Lower lobe of right lung (tissue), 2 donors: ENCODE measurements around the gene PLK5. TPM values are rescaled to one million over a fixed set of nuclear protein-coding genes. Genes with fewer than 3 reads are reported as not detected.

ENCODE experiments used
- ATAC-seq, 2 donors: fragments of 200-7000 bp; cut with Tn5 transposase; one replicate each; pipeline ENCODE4 v1.9.1; 2020 to 2022; ENCODE audit warnings: mild to moderate bottlenecking in 2 of 2, moderate library complexity in 2 of 2
- DNase-seq: peaks from one replicate; pipeline ENCODE4 v3.0.0-alpha.2; 2020
- H3K27ac ChIP-seq: fragments of 200-600 bp; one replicate; pipeline ENCODE4 v1.8.0; 2022
- H3K27me3 ChIP-seq: fragments of 200-600 bp; one replicate; pipeline ENCODE4 v1.8.0; 2022; ENCODE audit warnings: low read depth
- H3K36me3 ChIP-seq: fragments of 200-600 bp; one replicate; pipeline ENCODE4 v1.8.0; 2022; ENCODE audit warnings: mild to moderate bottlenecking
- H3K4me1 ChIP-seq: fragments of 200-600 bp; one replicate; pipeline ENCODE4 v1.8.0; 2022
- H3K4me3 ChIP-seq: fragments of 200-600 bp; one replicate; pipeline ENCODE4 v1.8.0; 2022; ENCODE audit warnings: mild to moderate bottlenecking
- H3K9me3 ChIP-seq: fragments of 200-600 bp; one replicate; pipeline ENCODE4 v1.8.0; 2022
- intact Hi-C: fragments of 100-400 bp; cut with DNase I; formaldehyde crosslinking; loops from one replicate; pipeline ENCODE4 v1.11.0; 2022
- total RNA-seq: library from RNA; stranded (reverse); fragmentation: NEBNext Ultra II Directional; extraction: Animal tissue kit (Norgen Biotek cat#: 25700); gene quantifications from one replicate; pipeline ENCODE4 v1.2.1, GENCODE V29; 2021
- TF ChIP-seq, protein P1 (sequence below): fragments of 200-600 bp; IDR thresholded peaks from one replicate; pipeline ENCODE4 v1.8.0; 2022; ENCODE audit warnings: antibody characterized with exemption, mild to moderate bottlenecking
- donor health status: DM: no; HTN: yes; CAD: no; lungs with severe emphysema.

PLK5 gene
- total RNA-seq, 1 donor from 2014 or later, result not detected

DNA sequence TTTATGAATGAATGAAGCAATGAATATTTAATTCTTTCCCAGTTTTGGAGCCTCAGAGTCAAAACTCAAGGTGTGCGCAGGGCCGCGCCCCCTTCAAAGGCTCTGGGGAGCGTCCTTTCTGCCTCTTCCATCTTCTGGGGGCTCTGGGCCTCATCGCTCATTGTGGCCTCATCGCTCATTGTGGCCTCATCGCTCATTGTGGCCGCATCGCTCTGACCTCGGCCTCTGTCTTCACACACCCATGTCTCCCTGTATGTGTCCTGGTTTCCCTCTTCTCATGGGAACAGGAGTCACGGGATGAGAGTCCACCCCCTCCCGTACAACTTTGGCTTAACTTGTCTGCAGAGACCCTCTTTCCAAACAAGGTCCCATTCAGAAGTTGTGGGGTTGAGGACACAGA lies 47.5 kb downstream of the PLK5 start:
- intact Hi-C loops, result no loop called here
- no peak overlapping the region for H3K4me3 ChIP-seq
- H3K9me3 ChIP-seq, result no peaks in the 10 kb centered on the region
- DNase-seq (no peak), ATAC-seq (no peak)
- TF ChIP-seq, protein P1, sequence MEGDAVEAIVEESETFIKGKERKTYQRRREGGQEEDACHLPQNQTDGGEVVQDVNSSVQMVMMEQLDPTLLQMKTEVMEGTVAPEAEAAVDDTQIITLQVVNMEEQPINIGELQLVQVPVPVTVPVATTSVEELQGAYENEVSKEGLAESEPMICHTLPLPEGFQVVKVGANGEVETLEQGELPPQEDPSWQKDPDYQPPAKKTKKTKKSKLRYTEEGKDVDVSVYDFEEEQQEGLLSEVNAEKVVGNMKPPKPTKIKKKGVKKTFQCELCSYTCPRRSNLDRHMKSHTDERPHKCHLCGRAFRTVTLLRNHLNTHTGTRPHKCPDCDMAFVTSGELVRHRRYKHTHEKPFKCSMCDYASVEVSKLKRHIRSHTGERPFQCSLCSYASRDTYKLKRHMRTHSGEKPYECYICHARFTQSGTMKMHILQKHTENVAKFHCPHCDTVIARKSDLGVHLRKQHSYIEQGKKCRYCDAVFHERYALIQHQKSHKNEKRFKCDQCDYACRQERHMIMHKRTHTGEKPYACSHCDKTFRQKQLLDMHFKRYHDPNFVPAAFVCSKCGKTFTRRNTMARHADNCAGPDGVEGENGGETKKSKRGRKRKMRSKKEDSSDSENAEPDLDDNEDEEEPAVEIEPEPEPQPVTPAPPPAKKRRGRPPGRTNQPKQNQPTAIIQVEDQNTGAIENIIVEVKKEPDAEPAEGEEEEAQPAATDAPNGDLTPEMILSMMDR, result no peak
- no peak overlapping the region for H3K27ac ChIP-seq
- H3K27me3 ChIP-seq, result no peaks in the 10 kb centered on the region
- H3K36me3 ChIP-seq, result peaks cover under 1% of the 10 kb centered on the region
- peaks cover 4% of the 10 kb centered on the region for H3K4me1 ChIP-seq

DNA sequence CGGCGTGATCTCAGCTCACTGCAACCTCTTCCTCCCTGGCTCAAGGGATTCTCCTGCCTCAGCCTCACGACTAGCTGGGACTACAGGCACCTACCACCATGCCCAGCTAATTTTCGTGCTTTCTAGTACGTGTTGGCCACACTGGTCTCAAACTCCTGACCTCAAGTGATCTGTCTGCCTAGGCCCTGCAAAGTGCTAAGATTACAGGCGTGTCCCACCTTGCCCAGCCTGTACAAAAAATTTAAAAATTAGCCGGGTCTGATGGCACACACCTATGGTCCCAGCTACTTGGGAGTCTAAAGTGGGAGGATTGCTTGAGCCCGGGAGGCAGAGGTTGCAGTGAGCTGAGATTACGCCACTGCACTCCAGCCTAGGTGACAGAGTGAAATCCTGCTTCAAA lies 48.9 kb downstream of the PLK5 start:
- TF ChIP-seq, protein P1, result no peak
- Histone ChIP-seq H3K4me3 (no peak overlapping the region), H3K27me3 (no peaks in the 10 kb centered on the region), H3K36me3 (peaks cover 15% of the 10 kb centered on the region), H3K27ac (no peak overlapping the region), H3K9me3 (no peaks in the 10 kb centered on the region), H3K4me1 (peaks cover 4% of the 10 kb centered on the region)
- no peak for DNase-seq
- intact Hi-C loops, result no loop called here
- ATAC-seq, result no peak

DNA sequence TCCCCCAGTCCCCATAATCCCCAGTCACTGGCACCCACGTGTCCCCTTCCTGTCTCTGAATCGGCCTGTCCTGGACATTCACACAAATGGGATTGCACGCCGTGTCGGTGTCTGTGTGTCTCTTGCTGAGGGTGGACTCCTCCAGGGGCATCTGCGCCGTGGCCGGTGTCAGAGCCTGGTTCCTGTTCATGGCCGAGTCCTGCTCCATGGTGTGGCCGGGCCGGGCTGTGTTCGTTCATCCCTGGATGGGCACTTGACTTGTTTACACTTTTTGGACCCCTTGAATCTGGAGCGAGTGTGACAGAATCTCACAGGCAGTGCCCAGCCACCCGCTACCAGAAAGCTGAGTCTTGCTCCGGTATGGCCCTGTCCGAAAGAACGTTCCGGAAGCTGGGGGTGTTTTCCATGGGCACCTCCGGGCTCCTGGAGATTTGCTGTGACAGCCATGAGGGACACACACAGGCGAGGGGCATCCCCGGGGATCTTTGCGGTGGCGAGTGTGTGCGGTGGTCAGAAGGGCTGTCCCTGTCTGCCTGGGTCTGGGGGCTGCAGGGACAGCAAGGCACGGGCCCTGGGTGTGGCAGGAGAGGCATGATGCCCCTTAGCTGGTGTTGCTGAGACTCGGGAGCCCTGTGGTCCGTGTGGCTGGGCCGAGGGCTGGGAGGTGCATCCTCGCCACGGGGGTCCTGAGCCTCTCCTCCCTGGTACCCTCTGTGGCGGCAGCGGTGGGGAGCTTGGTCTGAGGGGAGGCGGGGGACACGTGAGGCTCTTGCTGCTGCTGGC lies 50.7 kb downstream of the PLK5 start:
- TF ChIP-seq, protein P1, result no peak
- intact Hi-C loops, result no loop called here
- Histone ChIP-seq H3K4me1 (no peaks in the 10 kb centered on the region), H3K9me3 (no peaks in the 10 kb centered on the region), H3K36me3 (peaks cover 28% of the 10 kb centered on the region), H3K27ac (no peak overlapping the region), H3K4me3 (no peak overlapping the region), H3K27me3 (no peaks in the 10 kb centered on the region)
- ATAC-seq (no peak), DNase-seq (no peak)

DNA sequence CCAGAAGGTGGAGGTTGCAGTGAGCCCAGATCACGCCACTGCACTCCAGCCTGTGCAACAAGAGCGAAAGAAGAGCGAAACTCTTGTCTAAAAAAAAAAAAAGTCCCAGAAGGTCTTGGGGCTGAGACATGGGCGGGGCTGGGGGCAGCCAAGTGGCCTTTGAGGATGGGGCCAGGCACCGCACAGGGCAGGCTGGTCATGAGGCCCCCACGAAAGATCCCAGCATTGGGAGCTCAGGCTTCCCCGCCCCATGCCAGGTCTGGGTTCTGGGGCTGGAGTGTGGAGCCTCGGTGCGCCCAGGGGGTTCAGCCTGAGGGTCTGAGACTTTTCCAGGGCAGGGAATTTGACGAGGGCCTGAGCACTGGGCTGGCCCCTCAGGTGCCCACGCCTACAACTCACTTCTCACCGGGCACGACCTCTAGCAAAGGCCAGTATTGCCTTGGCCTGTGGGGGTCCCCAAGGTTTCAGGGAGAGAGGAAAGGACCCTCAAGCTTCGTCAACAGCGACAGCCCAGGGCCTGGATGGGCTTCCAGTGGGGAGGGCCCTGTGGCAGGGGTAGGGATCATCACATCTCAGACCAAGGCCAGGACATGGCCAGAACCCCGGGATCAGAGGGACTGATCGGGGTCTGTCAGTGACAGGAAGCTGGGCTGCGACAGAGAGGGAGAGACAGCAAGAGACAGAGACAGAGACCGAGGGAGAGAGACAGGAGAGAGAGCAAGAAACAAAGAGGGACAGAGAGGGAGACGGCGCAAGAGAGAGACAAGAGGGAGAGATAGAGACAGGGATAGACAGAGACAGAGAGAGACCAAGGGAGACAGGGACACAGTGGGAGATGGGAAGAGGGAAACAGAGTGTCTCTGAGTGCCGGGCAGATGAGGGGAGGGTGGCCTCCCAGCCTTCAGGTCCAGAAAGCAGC lies 51.7 kb downstream of the PLK5 start:
- intact Hi-C loops, result no loop called here
- peaks cover 38% of the 10 kb centered on the region for H3K36me3 ChIP-seq
- ATAC-seq, result no peak
- DNase-seq, result no peak
- no peak overlapping the region for H3K27ac ChIP-seq
- TF ChIP-seq, protein P1, result no peak
- H3K4me3 ChIP-seq, result no peak overlapping the region
- no peaks in the 10 kb centered on the region for H3K9me3 ChIP-seq
- H3K27me3 ChIP-seq, result no peaks in the 10 kb centered on the region
- no peaks in the 10 kb centered on the region for H3K4me1 ChIP-seq

DNA sequence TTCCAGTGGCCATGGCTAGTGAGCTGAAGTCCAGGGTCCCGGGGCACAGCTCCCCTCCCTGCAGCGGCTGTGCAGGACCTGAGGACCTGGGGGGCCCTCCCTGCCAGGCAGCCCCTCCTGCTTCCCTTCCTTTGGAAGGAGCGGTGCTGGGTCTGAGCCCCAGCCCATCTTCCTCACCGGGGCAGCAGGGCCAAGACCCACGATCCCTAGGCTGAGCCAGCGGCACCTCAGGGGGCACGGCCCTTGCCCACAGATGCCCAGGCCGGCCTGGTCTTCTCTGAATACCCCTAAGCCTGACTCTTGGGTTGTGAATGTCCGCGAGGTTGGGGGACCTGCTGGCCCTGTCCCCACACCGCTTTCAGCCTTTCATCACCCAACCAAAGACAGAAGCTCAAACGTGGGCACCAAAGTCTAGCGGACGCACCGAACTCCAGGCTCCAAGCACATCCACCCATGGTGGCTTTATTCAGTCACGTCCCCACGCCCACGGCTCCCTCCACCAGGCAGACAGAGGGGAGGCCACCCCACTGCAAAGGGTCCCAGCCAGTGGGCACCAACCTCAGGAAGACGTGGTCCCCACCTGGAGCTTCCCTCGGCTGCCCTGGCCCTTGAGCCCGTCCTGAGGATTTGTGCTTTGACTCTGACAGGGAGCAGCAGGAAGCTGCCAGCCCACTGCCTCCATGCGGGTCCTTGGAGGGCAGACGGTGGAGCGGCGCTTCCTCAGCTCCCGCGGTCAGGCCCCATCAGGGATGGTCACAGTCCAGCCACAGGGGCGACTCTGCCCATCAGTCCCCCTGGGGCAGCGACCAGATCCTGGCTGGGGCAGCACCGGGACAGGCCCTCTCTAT lies 52.6 kb downstream of the PLK5 start:
- no peak for DNase-seq
- no peaks in the 10 kb centered on the region for H3K9me3 ChIP-seq
- ATAC-seq, result peak in 1 of 2 donors; percentile 5
- TF ChIP-seq, protein P1, result no peak
- H3K4me3 ChIP-seq, result no peak overlapping the region
- H3K36me3 ChIP-seq, result peaks cover 47% of the 10 kb centered on the region
- H3K4me1 ChIP-seq, result no peaks in the 10 kb centered on the region
- intact Hi-C loops, result no loop called here
- H3K27me3 ChIP-seq, result no peaks in the 10 kb centered on the region
- no peak overlapping the region for H3K27ac ChIP-seq
